Brain pericyte (primary cell): ENCODE data around the gene EHBP1.

Source experiments
- DNase-seq: peaks from one replicate; pipeline ENCODE4 v3.0.0-alpha.2; 2012; ENCODE audit warnings: low read depth, low spot score

EHBP1 gene

DNA sequence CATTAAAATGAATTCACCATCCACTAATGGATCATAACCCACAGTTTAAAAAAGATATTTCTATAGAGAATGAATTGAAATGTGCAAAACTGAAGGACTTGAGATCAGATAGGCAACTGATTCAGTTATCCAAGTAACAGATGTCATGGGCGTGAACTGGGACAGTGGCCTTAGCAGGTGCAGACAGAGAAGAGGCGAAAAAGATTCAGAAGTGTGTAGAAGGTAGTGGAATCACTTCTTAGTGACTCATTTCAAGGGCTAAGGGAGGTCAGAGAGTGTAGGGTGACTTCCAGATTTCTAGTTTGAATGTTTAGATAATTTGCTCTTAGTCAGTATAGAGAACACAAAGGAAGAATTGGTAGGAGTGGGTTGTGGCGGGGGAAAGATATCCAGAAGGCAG, 79.7 kb downstream of the EHBP1 start:
- no peak for DNase-seq

DNA sequence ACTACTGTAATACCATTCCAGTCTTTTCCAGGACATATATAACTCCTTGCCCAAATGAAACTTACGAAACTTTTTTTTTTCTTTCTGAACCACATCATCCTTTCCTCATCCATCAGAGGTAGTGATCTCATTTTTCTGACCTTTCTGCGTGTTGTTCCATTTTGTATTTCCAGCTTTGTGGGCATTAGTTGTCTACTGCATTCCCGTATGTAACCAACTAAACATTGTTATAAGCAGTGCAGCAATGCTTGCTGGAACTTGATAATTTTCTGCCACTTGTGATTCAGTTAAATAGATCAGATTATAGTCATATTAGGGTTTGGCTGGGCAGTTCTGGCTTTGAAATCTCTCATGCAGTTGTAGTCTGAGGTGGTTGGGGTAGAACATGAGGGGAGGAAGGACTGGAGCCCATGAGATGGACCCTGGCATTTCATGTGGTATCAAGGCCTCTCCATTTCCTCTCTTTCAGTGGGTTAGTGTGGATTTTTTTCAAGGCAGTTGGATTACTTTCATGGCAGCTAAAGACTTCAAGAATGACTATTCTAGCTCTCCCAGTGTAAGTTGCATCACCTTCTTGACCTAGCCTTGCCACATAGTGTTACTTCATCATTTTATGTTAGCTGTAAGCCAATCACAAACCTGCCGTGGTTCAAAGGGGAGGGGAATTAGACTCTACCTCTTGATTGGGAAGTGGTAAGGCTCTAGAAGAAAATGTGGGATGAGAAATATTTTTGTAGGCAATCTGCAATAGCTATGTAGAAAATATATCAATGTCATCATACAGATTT, 80.5 kb downstream of the EHBP1 start:
- DNase-seq = no peak

DNA sequence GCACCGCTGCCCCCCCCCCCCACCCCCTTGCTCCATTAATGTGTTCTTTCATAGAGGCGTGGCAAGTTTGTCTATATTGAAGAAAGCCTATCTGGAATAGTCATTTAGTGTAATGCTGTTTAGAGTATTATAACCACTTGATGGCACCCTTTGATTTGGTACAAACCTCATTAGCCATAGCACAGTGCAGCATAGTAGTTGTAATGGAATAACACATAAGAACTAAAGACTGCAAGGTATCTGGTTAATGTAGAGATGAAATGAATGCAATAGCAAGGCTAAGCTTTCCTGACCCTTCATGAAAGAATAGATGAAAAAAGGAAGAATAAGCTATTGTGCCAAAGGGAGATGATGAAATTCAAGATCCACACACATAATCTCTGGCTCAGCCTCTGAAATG, 81.9 kb downstream of the EHBP1 start:
- DNase-seq = no peak

DNA sequence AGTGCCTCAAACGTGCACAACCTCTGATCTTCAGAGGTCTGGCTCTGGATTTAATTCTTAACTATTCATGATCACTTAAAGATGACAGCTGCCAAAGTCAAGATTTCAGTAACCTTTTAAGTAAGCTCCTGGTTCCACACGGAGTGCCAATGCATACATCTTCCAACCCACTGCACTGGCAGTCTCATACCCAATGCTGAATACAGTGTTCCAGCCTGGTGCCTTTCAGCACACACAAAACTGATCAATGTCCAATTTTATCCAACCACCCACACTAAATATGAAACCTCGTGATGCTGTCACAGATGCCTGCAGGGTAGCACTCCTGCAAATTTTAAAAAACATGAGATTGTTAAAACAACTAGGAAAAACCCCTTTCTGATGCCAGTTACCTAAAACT, 84.0 kb downstream of the EHBP1 start:
- DNase-seq = no peak

DNA sequence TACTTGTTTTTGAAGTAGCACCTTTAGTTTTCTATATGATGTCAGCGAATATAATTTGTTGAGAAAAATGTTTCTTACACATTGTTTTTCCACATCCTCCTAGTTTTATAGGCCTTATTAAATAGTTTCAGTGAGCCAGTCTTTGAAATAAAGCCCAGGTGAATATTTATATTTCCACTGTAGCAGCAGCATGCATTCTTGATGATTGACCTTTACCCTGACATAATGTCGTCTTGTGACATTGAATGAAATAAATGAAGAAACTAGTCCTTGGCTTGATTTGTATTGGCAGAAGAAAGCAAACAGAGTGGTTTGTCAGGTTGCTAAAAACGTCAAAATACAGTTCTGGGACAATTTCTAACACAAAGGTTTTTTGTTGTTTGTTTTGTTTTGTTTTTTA, 84.4 kb downstream of the EHBP1 start:
- DNase-seq = no peak

DNA sequence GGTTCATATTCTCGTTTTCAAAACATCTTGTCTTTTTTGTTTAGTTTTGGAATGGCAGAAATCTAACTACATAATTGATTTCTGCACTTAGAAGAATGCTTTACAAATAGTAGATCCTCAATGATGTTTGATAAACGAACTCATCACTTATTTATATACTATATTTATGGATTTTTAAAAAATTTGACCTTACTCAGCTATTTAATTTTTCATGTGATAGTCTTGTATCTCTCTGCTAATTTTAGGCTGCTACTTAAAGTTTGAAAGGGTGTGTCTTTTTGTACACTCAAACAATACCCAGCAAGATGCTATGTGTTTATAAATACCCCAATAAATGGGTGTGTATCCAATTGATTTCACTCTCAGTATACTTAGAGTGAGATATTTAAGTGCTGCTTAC, 86.9 kb downstream of the EHBP1 start:
- DNase-seq = no peak

DNA sequence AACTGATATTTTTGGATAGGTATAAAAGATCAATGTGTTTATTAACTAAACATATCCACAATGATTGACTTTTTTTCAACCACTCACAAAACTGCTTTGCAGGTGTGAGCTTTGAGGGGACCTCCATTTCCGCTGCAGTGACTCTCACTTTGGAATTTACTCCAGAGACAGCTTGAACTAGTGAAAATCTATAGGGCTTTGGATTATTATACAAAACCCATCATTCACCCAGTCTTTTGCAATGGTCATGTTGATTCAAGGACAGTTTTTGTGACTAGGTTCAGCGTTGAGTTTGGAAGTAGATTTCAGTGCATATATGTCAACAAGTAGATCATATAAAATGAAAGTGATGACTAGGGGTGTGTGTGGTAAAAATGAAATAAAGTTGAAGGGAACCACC, 87.7 kb downstream of the EHBP1 start:
- DNase-seq = no peak

DNA sequence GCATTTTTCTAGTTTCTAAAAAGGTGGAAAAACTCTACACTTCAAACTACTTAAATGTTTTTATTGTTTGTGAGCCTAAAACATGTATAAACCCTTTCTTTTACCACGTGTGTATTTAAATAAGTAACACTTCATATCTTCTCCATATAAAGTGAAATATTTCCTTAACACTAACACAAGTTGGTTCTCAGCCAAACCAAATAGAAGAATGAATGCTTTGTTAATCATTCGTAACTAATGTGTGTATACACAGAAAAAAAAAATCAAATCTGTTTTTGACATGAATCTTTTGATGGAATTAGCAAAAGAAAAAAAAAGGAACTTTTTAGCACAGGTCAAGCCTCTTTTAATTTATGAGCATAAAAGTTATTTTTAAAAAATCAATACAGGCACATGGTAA, 89.3 kb downstream of the EHBP1 start:
- DNase-seq = no peak

DNA sequence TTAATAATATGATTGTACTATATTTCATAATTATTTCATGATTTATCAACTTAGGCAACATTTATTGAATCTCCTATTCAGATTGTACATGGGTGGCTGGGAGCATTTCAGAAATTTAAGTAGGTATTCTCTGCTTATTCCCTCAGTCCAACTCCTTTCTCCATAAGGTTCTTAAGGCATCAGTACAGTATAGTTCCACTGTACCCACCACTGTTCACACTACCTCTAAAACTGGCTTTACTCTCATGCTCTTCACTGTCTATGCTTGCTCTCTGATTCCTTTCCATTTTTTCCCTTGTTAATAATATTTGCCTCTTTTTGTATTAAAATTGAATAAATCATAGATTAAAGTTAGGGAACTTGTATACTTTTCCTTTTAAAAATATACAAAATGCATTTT, 89.8 kb downstream of the EHBP1 start:
- DNase-seq = no peak

DNA sequence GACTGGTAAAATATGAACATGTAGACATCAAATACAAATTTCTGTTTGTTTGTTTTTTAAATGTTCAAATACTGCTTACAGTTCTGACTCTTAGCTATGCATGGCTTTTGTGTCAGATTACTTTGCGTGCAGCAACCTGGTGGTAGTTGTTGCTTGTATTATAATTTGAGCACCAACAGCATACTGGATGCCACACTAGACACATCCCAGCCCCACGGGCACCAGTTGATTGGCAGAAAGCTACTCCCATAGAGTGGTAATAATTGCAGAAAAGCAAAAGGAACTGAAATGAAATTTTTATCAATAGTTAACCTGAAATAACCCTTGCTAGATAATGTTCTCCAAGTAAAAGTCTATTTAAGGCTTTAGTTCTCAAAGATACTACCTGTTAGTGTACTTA, 91.6 kb downstream of the EHBP1 start:
- no peak for DNase-seq

DNA sequence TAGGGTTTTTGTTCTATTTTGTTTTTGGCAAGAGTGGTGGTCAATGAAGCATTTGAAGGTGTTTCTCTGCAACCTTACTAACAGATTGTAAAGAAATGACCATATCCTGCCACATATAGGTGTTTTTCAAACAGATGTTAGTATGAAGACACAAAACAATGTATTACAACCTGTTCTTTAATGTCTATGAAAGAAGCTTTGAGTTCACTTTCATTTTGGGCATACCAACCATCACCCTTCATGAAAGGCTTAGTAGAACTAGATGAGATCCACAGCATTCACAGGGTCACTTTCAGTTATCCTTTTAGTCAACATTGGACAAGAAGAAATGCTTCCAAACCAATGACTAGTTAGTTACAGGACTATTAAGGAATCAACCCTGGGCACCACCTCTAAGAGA, 95.1 kb downstream of the EHBP1 start:
- DNase-seq = no peak

DNA sequence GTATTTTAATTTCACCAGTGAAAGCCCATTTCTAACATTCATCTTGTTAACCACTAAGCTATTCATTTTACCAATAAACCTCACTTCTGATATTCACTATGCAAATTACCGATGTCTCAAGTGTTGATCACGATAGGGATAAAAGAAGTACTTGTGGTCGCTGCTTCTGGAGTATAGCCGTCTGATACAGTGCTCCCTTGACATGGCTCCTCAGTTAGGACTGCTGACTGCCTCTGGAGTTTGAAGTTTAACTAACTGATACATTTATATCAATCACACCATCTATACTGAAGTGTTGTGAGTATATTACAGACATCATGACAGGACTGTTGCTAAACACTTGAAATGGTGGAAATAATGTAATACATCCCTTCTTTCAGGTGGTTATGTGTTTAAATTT, 95.6 kb downstream of the EHBP1 start:
- no peak for DNase-seq

DNA sequence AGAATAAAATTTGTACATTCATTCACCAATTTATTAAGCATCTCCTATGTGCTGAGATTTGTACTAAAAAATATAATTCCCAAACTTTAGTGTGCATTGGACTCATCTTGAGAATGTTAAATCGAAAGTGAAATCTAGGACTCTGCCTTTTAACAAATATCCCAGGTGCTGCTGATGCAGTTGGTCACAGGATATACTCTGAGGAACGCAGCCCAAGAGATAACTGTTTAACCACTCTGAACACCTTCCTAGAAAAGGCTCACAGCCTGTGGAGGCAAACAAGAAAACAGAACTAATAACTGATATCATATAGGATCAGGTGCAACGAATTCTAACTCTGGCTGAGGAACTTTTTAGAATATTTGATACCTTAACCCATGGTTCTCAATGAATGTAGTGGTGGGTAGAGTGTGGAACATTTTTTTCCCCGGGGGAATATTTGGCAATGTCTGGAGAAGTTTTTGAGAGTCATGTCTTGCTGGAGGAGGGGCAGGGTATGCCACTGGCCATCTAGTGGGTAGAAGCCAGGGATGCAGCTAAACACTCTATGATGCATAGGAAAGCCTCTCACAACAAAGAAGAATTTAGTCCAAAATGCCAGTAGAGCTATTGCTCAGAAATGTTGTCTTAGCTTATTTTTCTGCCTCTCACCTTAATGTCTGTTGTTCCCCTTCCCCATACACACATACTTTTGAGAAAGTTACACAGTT, 96.5 kb downstream of the EHBP1 start:
- DNase-seq = no peak

DNA sequence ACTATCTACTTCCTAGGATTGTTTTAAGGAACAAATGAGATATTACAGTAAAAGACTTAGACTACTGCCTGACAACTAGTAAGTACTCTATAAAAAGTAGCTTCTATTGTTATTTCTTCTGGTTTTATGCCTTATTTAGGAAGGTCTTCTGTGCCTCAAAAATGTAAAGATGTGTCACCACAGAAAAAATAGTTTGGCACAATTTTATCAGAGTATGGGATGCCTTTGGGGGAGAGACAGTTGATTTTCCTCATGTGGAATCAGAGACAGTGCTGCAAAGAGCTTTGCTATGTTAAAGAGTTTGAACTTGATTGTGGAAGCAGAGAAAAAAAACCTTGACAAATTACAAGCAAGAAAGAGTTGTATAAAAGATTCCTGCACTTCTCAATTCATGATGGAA, 98.4 kb downstream of the EHBP1 start:
- DNase-seq = no peak

DNA sequence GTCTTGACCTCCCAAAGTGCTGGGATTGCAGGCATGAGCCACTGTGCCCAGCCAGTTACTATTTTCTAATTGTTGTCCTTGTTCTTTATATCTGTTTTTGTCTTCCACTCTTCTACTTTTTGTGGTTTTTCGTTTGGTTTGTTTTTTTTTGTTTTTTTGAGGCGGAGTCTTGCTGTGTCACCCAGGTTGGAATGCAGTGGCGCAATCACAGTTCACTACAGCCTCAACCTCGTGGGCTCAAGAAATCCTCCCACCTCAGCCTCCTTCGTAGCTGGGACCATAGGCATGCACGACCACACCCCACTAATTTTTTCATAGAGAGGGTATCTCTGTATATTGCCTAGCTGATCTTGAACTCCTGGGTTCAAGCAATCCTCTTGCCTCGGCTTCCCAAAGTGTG, 100.7 kb downstream of the EHBP1 start:
- no peak for DNase-seq

DNA sequence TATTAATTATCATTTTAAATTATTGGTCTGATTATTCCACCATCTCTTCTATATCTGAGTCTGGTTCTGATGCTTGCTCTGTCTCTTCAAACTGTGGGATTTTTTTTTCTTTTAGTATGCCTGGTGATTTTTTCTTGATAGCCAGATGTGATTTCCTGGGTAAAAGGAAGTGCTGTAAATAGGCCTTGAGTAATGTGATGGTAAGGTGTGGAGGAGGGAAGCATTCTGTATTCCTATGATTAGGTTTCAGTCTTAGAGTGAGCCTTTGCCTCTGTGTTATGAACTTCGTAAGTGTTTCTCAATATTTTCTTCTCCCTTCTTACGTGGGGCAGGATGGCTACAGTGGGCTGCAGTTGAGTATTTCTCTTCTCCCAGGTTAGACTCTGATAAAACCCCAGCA, 103.0 kb downstream of the EHBP1 start:
- no peak for DNase-seq

DNA sequence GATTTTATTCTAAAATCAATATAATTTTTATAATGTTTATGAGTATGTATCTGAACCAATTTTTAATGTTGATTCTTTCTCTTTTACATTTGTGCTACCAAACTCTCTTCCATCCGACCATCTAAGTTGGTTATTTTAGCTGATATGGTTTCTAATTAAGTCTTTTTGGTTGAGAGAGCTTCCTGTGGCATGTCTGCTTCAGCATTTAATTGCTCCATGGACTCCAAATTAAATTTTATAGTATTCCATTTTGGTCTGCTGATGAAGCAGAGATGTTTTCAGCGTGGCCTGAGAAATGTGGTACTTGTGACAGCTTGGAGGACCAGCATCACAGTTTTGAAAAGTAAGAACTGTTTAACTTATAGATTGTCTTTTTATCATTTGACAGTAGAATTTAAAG, 105.6 kb downstream of the EHBP1 start:
- DNase-seq = no peak

DNA sequence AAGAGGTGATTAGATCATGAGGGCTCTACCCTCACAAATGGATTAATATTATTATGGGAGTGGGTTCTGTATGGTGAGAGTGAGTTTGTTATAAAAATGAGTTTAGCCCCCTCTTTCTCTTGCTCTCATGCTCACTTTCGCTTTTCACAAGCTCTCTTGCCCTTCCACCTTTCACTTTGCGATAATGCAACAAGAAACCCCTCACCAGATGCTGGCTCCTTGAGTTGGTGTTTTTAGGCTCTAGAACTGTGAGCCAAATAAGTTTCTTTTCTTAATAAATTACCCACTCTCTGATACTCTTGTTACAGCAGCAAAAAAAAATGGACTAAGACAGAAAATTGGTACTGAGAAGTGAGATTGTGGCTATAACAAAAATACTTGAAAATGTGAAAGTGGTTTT, 106.5 kb downstream of the EHBP1 start:
- no peak for DNase-seq

DNA sequence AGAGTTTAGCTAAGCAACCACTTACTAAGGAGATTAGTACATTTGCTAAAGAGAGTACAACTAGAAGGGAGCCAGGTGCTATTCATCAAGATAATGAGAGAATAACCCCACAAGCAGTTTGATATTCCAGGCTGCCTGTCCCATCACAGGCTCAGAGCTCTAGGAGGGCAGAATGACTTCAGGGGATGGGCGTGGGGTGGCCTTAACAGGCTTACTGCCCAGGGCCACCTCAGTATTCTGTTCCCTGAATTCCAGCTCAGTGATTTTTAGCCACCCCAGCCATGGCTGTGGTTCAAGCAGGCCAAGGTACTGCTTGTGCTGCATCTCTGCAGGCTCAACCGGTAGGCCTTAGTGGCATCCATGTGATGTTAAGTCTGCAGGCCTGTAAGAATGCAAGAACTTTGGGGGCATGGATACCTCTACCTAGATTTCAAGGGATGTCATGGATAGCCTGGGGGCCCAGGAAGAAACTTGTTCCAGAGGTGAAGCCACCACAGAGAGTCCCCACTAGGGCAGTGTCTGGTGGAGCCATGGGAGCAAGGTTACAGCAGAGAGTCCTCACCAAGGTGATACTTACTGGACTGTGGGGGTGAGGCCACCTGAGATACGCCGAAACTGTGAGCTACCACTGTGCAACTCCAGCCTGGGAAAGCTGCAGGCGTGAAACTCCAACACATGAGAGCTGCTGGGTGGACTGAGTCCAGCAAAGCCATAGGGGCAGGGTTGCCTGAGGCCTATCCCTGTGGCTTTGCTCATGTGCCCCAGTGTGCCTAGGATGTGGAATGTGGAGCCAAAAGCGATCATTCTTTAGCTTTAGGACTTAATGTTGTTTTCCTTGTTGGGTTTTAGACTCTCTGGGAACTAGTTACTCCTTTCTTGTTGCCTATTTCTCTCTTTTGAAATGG, 107.7 kb downstream of the EHBP1 start:
- no peak for DNase-seq

DNA sequence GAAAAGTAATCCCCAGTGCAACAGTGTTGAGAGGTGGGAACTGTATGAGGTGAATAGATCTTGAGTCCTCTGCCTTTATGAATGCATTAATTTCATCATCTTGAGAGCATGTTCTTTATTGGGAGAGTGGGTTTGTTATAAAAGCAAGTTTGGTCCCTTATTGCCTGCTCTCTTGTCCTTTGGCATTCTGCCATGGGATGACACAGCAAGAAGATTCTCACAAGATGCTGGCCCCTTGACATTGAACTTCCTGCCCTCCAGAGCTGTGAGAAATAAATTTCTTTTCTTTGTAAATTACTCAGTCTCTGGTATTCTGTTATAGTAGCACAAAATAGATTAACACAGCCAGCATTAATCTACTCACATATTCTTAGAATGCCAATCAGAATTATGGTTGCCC, 108.6 kb downstream of the EHBP1 start:
- DNase-seq = peak; percentile 18

DNA sequence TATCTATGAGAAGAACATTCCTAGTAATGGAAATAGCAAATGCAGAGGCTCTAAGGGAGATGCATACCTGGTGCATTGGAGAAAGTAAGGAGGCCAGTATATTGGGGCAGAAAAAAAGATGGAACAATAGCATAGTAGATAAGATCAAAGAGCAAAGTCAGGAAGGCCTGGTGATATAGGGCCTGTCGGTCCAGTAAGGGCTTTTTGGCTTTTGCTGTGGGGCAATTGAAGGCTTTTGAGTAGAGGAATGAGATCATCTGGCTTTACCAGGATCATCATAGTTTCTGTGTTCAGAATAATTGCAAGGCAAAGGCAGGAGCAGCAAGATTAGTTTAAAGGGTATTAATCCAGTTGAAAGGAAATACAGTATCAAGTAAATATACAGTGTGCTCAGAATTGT, 111.8 kb downstream of the EHBP1 start:
- no peak for DNase-seq

DNA sequence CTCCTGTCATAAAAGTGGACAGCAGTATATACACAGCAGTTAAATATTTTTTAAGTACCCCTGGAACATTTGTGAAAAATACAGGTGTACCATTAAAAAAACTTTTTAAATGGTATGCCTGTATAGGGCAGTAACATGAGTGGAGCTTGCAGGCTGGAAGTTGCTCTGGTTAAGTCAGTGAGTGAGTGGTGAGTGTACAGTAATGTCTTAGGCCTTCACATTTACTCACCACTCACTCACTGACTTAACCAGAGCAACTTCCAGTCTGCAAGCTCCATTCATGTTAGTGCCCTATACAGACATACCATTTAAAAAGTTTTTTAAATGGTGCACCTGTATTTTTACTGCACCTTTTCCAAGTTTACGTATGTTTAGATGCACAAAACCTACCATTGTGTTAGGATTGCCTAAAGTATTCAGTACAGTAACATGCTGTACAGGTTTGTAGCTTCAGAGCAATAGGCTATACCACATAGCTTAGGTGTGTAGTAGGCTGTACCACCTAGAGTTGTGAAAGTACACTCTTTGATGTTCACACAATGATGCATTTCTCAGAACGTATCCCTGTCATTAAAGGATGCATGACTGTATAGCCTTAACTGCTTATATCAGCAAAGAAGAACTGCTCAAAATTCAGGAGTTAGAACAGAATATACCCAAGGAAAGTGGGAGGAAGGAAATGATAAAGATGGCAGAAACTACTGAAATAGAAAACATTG, 112.6 kb downstream of the EHBP1 start:
- DNase-seq = no peak
